Endometrium (tissue), 2 donors: ENCODE data around the gene DMD.

Experiments used
- FAIRE-seq: peaks from 2 replicates; lab custom pipeline; 2012; peaks lifted over from hg19 to GRCh38; lab: Jason Lieb, UNC
- donor health status: control.
- donor health status: control.

DMD gene

DNA sequence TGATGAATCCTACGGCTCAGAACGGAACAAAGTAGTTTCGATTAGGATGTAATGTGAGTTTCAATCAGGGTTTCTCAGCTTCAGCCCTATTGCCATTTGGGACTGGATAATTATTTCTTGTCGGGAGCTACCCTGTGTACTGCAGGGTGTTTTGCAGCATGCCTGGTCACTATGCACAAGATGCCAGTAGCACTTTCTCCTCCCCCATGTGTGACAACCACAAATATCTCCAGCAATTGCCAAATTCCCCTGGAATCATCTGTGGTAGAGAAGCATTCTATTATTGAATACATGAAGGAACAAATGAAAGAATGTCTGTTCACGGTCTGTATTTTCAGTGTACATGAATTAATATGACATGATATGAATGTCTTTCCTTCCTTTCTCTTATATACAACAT lies 1356.6 kb downstream of the DMD start:
- FAIRE-seq, result no peak

DNA sequence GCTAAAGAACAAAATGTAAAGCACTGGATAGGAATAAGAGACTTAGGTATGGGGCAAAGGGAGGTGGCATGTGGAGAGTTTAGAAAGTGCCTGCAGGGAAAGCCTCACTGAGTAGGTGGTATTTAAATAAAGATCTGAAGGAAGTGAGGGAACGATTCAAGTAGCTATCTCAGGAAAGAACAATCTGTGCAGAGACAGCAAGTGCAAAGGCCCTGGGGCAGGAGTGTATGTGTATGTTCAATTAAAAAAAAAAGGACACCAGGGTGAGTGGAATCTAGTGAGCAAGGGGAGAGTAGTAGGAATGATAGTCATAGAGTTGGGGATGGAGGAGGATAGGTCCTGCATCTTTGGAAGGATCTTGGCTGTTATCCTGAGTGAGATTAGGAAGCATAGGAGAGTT lies 1359.6 kb downstream of the DMD start:
- FAIRE-seq, result no peak

DNA sequence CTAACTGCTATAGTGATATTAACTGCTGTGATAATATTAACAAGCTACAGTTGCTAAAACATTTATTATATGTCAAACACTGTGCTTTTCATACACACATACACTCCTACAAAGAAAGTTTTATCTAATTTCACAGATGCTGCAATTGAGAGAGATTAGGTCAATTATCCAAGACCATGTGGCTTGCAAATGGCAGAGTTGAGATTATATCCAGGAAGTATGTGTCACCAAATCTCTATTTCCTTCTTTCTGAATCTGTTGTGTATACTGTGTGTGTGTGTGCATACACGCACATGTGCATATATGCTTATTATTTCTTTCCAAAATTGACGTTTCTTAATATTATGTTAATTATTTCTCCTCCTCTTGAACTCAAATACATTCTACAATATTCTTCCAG lies 1363.6 kb downstream of the DMD start:
- no peak for FAIRE-seq

DNA sequence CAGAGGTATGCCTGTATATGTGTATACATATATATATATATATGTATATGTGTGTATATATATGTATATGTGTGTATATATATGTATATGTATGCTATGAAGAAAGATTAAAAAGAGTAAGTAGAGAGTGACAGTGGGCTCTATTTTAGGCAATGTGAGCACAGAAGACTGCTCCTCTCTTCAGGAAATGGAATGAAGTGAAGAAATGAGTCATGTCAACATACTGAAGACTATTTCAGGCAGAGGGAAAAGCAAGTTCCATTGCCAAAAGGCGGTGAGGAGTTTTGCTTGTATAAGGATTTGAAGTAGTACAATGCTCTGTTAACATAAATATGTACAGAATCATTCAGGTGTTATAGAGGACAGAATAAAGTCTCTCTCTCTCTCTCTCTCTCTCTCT lies 1366.3 kb downstream of the DMD start:
- no peak for FAIRE-seq

DNA sequence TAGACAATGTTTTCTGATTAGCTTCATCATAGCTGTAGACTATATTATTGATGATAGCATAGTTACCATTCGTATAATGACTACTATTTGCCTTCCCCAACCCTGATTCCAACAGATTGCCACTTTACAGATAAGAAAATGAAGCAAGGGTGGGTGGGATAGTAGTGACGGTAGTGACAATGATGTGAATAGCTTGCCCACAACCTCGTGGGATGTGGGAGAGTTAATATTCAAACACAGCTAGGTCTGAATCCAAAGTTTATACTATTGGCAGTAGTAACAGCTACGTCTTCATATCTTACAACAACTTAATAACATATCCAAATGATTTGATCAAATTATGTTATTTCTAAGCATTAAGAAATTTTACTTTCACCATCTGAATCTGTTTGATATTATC lies 1372.7 kb downstream of the DMD start:
- FAIRE-seq, result no peak

DNA sequence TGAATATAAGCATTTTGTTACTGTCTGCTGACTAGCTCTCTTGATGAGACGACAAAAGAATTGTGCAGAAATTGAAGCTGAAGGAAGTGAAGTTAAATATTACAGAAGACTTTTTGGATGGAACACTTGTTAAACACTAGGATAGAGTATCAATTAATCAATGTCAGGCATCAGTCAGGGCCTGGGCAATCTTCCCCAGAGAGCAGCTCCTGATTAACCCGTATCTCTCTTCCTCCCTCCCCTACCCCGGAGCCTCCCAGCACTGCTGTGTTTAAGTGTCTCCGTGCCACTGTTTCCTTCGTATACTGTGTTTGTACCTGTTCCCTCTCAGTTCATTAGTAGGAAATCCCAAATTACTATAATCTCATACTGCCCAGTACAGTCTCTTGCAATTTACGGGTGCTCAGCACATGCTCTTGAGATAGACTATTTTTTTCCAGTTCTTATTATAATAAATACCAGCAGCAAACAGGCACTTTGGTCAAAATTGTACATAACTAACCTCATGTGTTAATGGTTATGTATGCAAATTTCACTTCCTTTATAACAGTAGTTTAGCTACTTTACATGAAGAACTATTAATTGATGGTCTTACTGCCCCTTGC lies 1373.8 kb downstream of the DMD start:
- no peak for FAIRE-seq

DNA sequence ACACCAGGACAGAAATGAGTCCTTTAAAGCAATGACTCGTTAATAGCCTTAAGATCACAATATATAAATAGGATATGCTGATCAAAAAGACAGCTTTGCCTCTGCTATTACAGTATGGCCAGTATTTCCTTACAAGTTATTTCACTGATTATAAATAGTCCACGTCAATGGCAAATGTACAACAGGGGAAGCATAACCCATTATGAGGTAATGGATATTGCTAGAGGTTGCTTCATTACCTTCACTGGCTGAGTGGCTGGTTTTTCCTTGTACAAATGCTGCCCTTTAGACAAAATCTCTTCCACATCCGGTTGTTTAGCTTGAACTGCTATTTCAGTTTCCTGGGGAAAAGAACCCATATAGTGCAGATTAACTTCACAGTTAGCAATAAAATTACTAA lies 1374.9 kb downstream of the DMD start:
- FAIRE-seq, result no peak

DNA sequence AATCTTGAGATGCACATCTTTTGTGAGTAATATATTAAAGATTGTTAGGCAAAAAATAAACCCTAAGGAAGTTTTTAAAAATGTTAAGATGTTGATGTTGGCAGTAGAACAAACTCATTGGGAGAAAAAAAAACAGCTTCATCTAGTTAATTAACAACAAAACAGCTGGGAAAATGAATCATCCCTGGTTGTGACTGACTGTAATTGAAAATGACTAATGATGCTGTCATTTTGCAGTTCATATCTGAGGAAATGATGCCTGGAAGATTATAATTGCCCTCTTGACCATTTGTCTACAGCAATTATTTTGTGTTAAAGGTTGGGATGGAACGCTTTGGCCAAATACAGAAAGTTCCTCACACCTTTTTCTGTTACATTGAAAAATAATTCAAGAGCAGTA lies 1379.1 kb downstream of the DMD start:
- no peak for FAIRE-seq

DNA sequence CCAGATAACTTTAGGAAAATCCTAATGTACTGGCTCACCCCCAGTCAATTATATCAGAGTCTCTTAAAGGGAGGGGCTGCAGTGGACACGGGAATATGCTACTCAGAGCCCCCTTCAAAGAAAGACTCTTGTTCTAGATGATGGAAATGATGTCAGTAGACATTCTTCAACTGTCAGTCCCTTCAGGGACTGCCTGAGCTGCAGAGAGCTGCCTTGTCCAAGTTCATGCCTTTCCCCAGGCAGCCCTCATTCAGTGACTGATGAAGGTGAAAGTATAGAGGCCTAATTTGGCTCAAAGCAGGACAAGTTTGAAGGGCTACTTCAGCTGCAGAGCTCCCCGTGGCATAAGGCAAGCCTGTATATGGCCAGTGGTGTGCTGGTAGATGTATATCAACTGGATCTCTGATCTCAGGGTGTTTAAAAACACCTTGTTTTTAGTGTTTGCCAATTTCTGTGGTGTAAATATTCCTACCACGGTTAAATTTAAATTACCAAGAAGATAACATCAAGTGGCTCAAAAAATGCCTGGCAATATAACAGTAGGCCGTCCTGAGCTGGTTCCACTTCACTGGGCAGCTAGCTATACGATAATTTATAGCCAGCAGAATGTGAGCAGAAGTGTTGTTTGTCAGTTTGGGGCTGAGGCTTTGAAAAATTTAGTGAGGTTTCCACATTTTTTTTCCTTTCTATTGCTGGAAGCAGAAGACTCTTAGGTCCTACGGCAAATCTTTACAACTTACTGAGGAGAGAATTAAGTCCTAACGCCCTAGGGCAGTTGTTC lies 1390.7 kb downstream of the DMD start:
- FAIRE-seq, result no peak

DNA sequence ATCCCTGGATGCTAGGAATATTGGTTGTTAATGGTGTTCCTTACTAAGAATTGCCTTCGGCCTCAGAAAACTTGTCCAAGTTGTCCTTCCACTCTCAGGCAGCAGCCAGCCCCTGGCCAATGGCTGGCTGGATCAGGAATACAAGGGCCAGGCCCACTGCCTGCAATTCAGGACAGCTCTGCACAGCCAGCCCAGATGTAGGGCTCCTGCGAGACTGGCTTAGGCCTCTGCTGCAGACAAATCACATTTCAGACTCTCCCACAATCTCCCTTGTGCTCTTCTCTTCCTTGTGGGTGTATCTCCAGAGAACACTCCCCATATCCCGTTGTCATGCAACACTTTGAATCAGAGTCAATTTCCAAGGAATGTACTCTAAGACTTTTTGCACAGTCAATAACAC lies 1391.9 kb downstream of the DMD start:
- no peak for FAIRE-seq

DNA sequence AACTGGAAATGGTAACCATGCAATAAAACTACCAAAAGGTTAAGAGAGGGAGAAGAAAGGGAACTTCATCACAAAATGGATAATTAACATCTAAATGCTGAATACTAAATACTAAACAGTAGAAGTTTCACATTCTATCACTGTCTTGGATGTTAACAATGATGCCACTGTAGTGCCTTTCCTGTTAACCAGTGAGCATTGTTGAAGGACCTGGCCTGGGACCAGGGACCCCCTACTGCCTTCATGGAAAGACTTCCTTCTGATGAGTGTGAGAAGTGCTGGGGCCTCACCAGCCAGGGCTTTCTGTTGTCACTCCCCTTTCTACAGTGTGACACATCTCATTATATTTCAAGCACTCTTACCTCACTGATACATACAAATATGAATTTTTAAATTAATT lies 1400.2 kb downstream of the DMD start:
- no peak for FAIRE-seq

DNA sequence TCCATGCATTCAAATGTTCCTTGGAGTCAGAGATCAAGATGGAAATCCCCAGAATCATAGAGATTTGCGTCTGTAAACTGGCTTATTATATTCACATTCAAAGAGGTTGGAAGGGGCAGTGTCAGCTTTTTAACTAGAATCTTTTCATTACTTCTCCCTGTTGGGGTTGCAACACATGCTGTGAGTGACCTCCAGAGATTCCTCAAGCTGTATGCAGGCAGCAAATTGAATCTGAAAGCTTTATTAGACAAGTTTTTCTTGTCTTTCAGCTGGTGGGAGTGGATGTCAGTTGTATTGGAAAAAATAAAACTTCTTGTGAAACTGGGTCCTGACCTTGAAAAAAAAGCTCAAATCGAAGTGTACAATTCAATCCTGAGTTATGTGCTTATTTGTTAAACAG lies 1403.0 kb downstream of the DMD start:
- FAIRE-seq, result no peak

DNA sequence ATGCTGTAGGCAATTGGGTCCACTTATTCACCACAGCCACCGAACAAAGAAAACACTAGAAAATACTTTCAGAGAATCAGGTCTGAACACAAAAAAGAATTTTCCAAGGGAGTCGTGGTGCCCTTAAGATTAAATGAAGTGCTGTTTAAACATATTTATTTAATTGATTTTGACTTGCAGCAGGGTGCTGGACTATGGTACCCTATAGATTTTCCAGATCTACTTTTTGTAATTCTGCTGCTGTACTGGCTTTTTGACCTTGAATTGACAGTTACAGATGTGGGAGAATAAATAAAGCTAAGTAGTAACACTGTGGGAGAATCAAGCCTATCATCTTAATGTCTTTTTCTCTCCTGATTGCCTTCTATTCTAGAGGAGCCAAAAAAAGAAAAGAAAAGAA lies 1404.2 kb downstream of the DMD start:
- FAIRE-seq, result no peak

DNA sequence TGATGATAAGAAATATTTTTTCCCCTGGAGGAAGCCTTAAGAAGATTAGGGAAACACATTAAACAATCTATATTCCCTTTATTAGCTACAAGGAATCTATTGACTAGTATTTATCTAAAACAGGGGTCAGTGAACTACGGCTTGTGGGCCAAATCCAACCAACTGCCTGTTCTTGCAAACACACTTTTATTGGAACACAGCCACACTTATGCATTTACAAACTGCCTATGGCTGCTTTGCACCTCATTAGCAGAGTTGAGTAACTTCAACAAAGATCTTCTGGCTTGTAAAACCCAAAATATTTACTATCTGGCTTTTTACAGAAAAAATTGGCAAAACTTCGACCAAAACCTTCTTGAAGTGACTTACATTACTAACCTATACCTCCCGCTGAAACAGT lies 1405.6 kb downstream of the DMD start:
- FAIRE-seq, result no peak

DNA sequence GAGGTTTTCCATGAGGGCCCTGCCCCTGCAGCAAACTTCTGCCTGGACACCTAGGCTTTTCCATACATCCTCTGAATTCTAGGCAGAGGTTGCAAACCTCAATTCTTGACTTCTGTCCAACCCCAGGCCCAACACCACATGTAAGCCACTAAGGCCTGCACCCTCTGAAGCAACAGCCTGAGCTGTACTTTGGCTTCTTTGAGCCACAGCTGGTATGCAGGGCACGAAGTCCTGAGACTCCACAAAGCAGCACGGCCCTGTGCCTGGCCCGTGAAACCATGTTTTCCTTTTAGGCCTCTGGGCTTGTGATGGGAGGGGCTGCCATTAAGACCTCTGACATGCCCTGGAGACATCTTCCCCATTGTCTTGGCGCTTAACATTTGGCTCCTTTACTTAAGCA lies 1411.1 kb downstream of the DMD start:
- no peak for FAIRE-seq

DNA sequence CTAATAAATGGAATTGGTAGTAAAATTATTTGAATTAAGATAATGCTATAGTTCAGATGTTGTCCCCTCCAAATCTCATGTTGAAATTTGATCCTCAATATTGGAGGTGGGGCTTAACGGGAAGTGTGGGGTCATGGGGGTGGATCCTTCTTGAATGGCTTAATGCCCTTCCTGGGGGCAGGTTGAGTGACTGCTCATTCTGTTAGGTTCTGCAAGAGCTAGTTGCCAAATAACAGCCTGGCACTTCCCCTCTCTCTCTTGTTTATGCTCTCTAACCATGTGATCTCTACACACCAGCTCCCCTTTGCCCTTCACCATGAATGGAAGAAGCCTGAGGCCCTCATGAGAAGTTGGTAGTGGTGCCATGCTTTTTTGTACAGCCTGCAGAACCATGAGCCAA lies 1414.7 kb downstream of the DMD start:
- FAIRE-seq, result no peak

DNA sequence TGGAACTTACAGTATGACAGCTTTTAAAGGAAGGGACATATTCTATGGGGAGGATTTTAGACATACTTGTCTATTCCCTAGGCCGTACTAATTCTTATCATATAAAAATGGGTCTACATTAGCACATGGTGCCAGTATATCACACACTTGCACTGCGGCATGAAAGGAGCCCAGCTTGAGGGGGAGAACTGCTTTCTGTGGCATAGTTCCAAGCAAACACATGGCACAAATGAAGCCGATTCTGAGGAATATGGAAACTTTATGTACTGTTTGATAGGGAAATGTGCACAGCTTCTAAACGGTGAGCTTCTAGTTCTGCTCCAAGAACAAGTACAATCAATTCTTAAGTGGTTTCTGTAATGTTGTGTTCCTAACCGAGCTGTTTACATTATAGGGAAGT lies 1463.9 kb downstream of the DMD start:
- FAIRE-seq, result no peak

DNA sequence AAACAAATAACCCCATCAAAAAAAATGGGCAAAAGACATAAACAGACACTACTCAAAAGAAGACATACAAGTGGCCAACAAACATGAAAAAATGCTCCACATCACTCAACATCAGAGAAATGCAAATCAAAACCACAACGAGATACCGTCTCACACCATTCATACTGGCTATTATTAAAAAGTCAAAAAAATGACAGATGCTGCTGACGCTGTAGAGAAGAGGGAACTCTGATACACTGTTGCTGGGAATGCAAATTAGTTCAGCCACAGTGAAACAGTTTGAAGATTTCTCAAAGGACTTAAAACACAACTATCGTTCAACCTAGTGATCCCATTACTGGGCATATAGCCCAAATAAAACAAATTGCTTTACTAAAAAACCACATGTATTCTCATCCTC lies 1468.3 kb downstream of the DMD start:
- no peak for FAIRE-seq

DNA sequence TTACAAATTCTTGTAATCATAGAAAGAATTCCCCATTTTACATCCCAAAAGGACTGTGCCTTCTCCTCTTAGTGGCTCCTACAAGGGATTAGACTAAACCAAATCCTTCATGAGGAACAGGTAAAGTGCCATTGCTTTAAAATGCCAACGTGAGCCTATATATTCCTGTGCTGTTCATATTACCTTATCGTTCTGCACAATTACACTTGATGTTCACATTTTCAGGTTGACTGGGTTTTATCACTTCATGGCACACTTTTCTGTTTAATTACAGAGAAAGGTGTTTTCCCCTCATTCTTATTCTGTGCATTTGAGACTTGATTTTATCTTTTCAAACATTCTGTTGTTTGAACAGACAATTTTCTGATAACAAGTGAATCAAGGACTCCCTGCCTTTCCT lies 1493.9 kb downstream of the DMD start:
- no peak for FAIRE-seq

DNA sequence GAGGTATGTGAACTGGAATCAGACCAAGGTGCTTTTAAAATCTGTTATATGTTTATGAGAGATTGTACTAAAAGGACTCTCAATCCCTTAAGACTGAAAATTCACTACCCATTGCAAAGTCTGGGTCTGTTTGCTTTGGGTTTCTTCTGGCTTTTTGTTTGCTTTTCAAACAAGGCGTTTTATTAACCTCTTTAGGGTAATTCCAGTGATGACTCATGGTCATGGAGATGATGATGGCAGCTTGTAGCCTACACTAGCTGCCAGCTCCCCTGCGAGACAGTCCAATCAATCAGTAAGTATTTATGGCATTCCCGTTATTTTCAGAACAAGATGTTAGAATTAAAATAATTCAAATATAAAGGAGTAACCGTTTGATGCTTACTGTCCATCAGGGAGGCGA lies 1495.7 kb downstream of the DMD start:
- FAIRE-seq, result no peak

DNA sequence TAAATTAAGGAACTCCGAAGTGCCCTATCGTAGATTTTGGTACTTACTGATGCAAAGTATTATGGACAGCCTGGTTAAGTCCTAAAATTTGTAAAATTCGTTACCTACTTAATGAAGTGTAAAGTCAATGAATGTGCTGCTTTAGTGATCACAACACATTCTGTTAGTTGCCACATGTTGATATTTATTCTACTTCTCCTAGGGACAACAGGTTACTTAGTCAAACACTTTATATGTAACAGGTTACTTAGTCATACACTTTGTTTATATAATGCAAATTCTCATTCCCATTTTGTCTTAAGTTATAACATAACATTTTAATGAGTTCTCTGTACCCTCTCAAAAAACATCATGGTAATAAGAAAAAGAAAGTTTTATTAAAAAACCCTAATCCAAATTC lies 1496.6 kb downstream of the DMD start:
- no peak for FAIRE-seq

DNA sequence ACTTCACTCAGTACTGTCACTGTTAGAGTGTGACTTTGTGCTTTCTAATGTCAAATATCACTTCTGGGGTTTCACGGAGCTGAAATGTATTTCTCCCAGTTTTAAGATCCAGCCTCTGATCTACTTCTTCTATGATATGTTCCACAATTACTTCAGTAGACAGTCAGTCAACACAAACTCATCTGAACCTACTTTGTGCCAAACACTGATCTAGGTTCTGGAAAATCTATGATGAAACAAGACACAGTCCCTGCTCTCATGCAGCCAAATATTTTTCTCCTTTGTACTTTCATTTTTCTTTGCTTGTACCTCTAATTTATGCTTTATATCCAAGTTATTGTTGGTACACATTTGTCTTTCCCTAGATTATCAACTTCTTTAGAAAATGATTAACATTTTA lies 1498.2 kb downstream of the DMD start:
- no peak for FAIRE-seq

DNA sequence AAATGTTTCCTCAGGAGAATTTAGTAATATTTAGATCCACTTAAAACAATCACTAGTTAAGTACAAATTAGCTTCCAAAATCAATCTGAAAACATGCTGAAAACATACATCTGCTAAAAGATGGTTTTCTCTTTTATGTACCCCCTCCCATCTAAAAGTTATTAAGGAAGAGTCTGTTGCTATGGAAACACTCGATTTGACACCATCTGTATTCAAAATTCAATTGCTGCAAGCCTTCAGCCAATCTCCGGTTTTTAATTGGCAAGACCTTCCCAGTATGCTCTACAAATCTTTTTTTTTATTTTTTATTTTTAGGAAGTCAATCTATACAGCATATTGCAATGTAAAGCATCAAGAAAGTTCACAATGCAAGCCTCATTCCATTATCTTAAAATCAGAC lies 1500.2 kb downstream of the DMD start:
- no peak for FAIRE-seq

DNA sequence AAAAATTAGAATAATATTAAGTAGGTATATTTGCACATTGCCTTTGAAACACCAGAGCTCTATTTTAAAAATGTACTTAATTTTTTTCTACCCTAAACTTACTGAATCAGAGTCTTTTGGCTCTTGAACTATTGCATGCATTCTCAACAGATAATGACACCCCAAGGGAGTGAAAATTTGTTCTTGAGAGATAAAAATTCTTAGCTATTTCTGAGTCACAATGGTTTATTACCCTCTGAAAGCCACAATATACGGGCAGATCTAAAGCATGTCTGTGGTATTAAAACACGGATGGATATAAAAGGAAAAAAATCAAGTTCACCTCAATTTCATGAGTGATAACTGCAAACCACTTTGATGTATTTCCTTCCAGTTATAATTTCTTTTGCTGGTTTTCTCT lies 1503.2 kb downstream of the DMD start:
- FAIRE-seq, result no peak
